Hepatocyte (in vitro differentiated cells): ENCODE data around the gene SHROOM2. TPM values are rescaled to one million over a fixed set of nuclear protein-coding genes. Genes with fewer than 3 reads are reported as not detected.
A peak's percentile ranks its signal among the peaks of the same experiment; 100 is the strongest.

Experiments
- DNase-seq: peaks from one replicate; pipeline ENCODE4 v3.0.0-alpha.2; 2016; ENCODE audit warnings: low spot score
- H2AFZ ChIP-seq: fragments of 200-600 bp; sonication (generic); 2 replicates; pipeline ENCODE4 v1.6.0; 2016; ENCODE audit warnings: antibody characterized with exemption, mild to moderate bottlenecking
- H3K27ac ChIP-seq: fragments of 200-600 bp; sonication (generic); 2 replicates; pipeline ENCODE4 v1.5.1; 2016; ENCODE audit warnings: mild to moderate bottlenecking
- H3K27me3 ChIP-seq: fragments of 200-600 bp; sonication (generic); 2 replicates; pipeline ENCODE4 v1.6.1; 2016
- H3K36me3 ChIP-seq: fragments of 200-600 bp; sonication (generic); replicated peaks from 2 replicates; pipeline ENCODE4 v1.5.1; 2016; ENCODE audit warnings: low read depth; ENCODE audit not compliant: insufficient read depth
- H3K4me1 ChIP-seq: fragments of 200-600 bp; sonication (generic); 2 replicates; pipeline ENCODE4 v1.5.1; 2016; ENCODE audit warnings: mild to moderate bottlenecking, moderate library complexity; ENCODE audit not compliant: insufficient read depth
- H3K4me2 ChIP-seq: fragments of 200-600 bp; sonication (generic); 2 replicates; pipeline ENCODE4 v1.6.0; 2016
- H3K4me3 ChIP-seq: fragments of 200-600 bp; sonication (generic); 2 replicates; pipeline ENCODE4 v1.5.1; 2016; ENCODE audit warnings: mild to moderate bottlenecking
- H3K79me2 ChIP-seq: fragments of 200-600 bp; sonication (generic); 2 replicates; pipeline ENCODE4 v1.6.0; 2017; ENCODE audit warnings: mild to moderate bottlenecking
- H3K9me2 ChIP-seq: fragments of 200-600 bp; sonication (generic); replicated peaks from 2 replicates; pipeline ENCODE4 v1.6.0; 2017; ENCODE audit warnings: mild to moderate bottlenecking; ENCODE audit not compliant: insufficient read depth
- H3K9me3 ChIP-seq: fragments of 200-600 bp; sonication (generic); 2 replicates; pipeline ENCODE4 v1.5.1; 2016; ENCODE audit warnings: low read depth, mild to moderate bottlenecking
- H4K20me1 ChIP-seq: fragments of 200-600 bp; sonication (generic); 2 replicates; pipeline ENCODE4 v1.6.0; 2016; ENCODE audit warnings: mild to moderate bottlenecking; ENCODE audit not compliant: insufficient read depth, poor library complexity, severe bottlenecking
- CTCF ChIP-seq: fragments of 200-600 bp; sonication (generic); IDR thresholded peaks from 2 replicates; pipeline ENCODE4 v1.5.1; 2016; ENCODE audit warnings: antibody characterized with exemption, mild to moderate bottlenecking; ENCODE audit not compliant: poor library complexity
- EZH2 ChIP-seq: fragments of 200-600 bp; sonication (generic); IDR thresholded peaks from 2 replicates; pipeline ENCODE4 v1.6.1; 2016; ENCODE audit warnings: antibody characterized with exemption, mild to moderate bottlenecking, borderline replicate concordance
- EZH2phosphoT487 ChIP-seq: fragments of 200-600 bp; sonication (generic); IDR thresholded peaks from one replicate; pipeline ENCODE4 v1.6.1; 2018; ENCODE audit warnings: antibody characterized with exemption, mild to moderate bottlenecking, low read depth, moderate library complexity; ENCODE audit not compliant: unreplicated experiment, severe bottlenecking
- WGBS: methylation state at CpG from one replicate; pipeline ENCODE4 v1.1.6; 2016; ENCODE audit warnings: low lambda C conversion rate; ENCODE audit errors: missing lambda C conversion rate; 5-methylcytosine and 5-hydroxymethylcytosine counted together
- polyA plus RNA-seq: library from polyadenylated mRNA; unstranded; fragments of >200 nt; fragmentation: Nextera tagmentation; extraction: Ambion mirVana; gene quantifications from 2 replicates; pipeline ENCODE4 v1.2.1, GENCODE V29; 2016
- total RNA-seq: library from RNA; depleted of rRNA; stranded (reverse); fragments of >200 nt; gene quantifications from 2 replicates; pipeline ENCODE4 v1.2.3, GENCODE V29; 2014

Gene SHROOM2
- total and polyA plus RNA-seq, 2 experiments from 2014 or later, result 6.9 to 8.5 TPM

- TF ChIP-seq EZH2phosphoT487 (no peak), EZH2 (no peak), CTCF (no peak)
- no peak for DNase-seq
- no peaks in the 10 kb centered on the region for H3K36me3 ChIP-seq
- no peaks in the 10 kb centered on the region for H3K9me3 ChIP-seq
- no peaks in the 10 kb centered on the region for H3K9me2 ChIP-seq
- no peak overlapping the region for H3K4me2 ChIP-seq
- no peaks in the 10 kb centered on the region for H3K27me3 ChIP-seq
- H3K4me3 ChIP-seq, result no peak overlapping the region
- H3K4me1 ChIP-seq, result peaks cover 3% of the 10 kb centered on the region
- peaks cover 14% of the 10 kb centered on the region for H3K79me2 ChIP-seq
- H4K20me1 ChIP-seq, result no peaks in the 10 kb centered on the region
- no peak overlapping the region for H3K27ac ChIP-seq
- WGBS, result 72% methylated on average over 8 of the region's 8 CpGs
- H2AFZ ChIP-seq, result no peak overlapping the region
Measured at GRCh38 chrX:9784332-9784731, 1.9 kb upstream of the SHROOM2 start.

- no peaks in the 10 kb centered on the region for H3K9me3 ChIP-seq
- H3K27me3 ChIP-seq, result no peaks in the 10 kb centered on the region
- peak overlapping the region; percentile 26 for H3K4me3 ChIP-seq
- peak overlapping the region; percentile 43 for H3K27ac ChIP-seq
- H3K79me2 ChIP-seq, result peaks cover 24% of the 10 kb centered on the region
- H4K20me1 ChIP-seq, result no peaks in the 10 kb centered on the region
- H3K36me3 ChIP-seq, result no peaks in the 10 kb centered on the region
- peaks cover 8% of the 10 kb centered on the region for H3K4me1 ChIP-seq
- WGBS, result 54% methylated on average over 52 of the region's 58 CpGs
- H3K4me2 ChIP-seq, result peak overlapping the region; percentile 68
- DNase-seq, result peak; percentile 25
- no peak for TF ChIP-seq EZH2phosphoT487
- TF ChIP-seq EZH2, result no peak
- TF ChIP-seq CTCF, result no peak
- H3K9me2 ChIP-seq, result no peaks in the 10 kb centered on the region
- H2AFZ ChIP-seq, result no peak overlapping the region
Measured at GRCh38 chrX:9785254-9785943, 830 bp upstream of the SHROOM2 start.

DNA sequence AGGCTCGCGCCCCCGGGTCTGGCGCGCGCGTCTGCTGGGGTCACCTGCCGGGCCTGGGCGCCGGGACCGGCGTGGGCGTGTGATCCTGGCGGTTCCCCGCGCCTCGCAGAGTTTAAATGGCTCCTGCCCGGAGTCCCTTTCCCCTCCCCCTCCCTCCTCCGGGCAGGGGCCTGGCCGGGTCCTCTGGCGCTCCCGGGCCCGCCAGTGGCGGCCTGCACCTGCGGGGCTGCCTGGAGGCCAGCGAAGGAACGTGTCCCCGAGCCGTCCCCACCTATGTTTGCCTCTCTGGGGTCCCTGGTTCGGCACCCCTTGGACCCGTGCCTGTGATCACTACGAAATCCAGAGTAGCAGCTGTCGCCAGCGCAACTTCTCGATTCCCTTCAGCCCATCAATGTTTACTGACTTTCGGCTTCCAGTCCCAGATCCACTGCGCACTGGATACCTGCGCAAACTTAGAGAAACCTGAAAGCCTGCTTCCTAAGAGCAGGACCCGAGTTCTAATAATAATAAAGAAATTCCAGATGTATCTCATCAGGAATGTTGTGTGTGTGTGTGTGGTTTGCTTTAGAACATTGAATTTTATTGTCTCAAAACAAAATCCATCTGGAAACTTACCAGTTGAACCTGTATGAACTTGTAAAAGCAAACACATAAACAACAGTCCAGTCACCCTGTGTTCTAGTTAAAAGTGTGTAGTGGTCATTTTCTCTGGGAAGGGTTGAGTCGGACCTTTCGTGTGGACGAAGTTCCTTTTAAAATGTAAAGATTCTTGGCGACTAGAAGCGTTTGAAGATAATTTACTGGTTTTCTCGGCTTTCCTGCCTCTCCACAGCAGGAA is 788 bp downstream of the SHROOM2 start:
- H3K4me2 ChIP-seq, result peak overlapping the region; percentile 68
- peaks cover 28% of the 10 kb centered on the region for H3K79me2 ChIP-seq
- H2AFZ ChIP-seq, result no peak overlapping the region
- H3K27me3 ChIP-seq, result no peaks in the 10 kb centered on the region
- H3K4me3 ChIP-seq, result peak overlapping the region; percentile 27
- H3K36me3 ChIP-seq, result no peaks in the 10 kb centered on the region
- no peak for TF ChIP-seq CTCF
- no peak for TF ChIP-seq EZH2phosphoT487
- no peak for TF ChIP-seq EZH2
- 37% methylated on average over 22 of the region's 45 CpGs for WGBS
- no peaks in the 10 kb centered on the region for H4K20me1 ChIP-seq
- H3K27ac ChIP-seq, result peak overlapping the region; percentile 78
- H3K4me1 ChIP-seq, result peaks cover 8% of the 10 kb centered on the region
- H3K9me3 ChIP-seq, result no peaks in the 10 kb centered on the region
- no peaks in the 10 kb centered on the region for H3K9me2 ChIP-seq
- DNase-seq, result peak; percentile 56
